GM23338 (cell line): ENCODE results near the gene SLC2A13. TPM values are rescaled to one million over a fixed set of nuclear protein-coding genes. Genes with fewer than 3 reads are reported as not detected.

ENCODE experiments used
- ATAC-seq: fragments of 200-7000 bp; cut with Tn5 transposase; 3 replicates; pipeline ENCODE4 v1.9.1; 2020
- DNase-seq: peaks from one replicate; pipeline ENCODE4 v3.0.0-alpha.2; 2015; ENCODE audit warnings: low spot score
- H2AFZ ChIP-seq: fragments of 200-600 bp; sonication (generic); 2 replicates; pipeline ENCODE4 v1.8.0; 2016; ENCODE audit warnings: antibody characterized with exemption, mild to moderate bottlenecking, moderate library complexity
- H3F3A ChIP-seq: fragments of 200-600 bp; sonication (generic); replicated peaks from 2 replicates; pipeline ENCODE4 v1.8.0; 2017; ENCODE audit warnings: antibody characterized with exemption, mixed run types, low read depth
- H3K27ac ChIP-seq: fragments of 200-600 bp; sonication (generic); 2 replicates; pipeline ENCODE4 v1.6.1; 2016; ENCODE audit warnings: low read depth
- H3K27me3 ChIP-seq: fragments of 200-600 bp; sonication (generic); 2 replicates; pipeline ENCODE4 v1.8.0; 2016; ENCODE audit warnings: mild to moderate bottlenecking, mixed run types, moderate library complexity; ENCODE audit not compliant: insufficient read depth
- H3K36me3 ChIP-seq: fragments of 200-600 bp; sonication (generic); 2 replicates; pipeline ENCODE4 v1.8.0; 2016; ENCODE audit warnings: mild to moderate bottlenecking; ENCODE audit not compliant: insufficient read depth
- H3K4me1 ChIP-seq: fragments of 200-600 bp; sonication (generic); 2 replicates; pipeline ENCODE4 v1.8.0; 2016; ENCODE audit warnings: mild to moderate bottlenecking, moderate library complexity; ENCODE audit not compliant: insufficient read depth
- H3K4me2 ChIP-seq: fragments of 200-600 bp; sonication (generic); 2 replicates; pipeline ENCODE4 v1.7.1; 2017; ENCODE audit warnings: mixed run types
- H3K4me3 ChIP-seq: fragments of 200-600 bp; sonication (generic); 2 replicates; pipeline ENCODE4 v1.6.1; 2016; ENCODE audit warnings: mixed run types
- H3K79me2 ChIP-seq: fragments of 200-600 bp; sonication (generic); replicated peaks from 2 replicates; pipeline ENCODE4 v1.8.0; 2017; ENCODE audit warnings: mild to moderate bottlenecking; ENCODE audit not compliant: insufficient read depth
- H3K9me2 ChIP-seq: fragments of 200-600 bp; sonication (generic); 2 replicates; pipeline ENCODE4 v1.8.0; 2017; ENCODE audit not compliant: insufficient read depth
- H4K20me1 ChIP-seq: fragments of 200-600 bp; sonication (generic); replicated peaks from 2 replicates; pipeline ENCODE4 v1.8.0; 2017; ENCODE audit warnings: mild to moderate bottlenecking; ENCODE audit not compliant: insufficient read depth
- H3K27ac Mint-ChIP-seq: 2 replicates; pipeline ENCODE4 v1.8.0; 2020; ENCODE audit warnings: inconsistent platforms, mild to moderate bottlenecking, moderate library complexity, mixed read lengths
- H3K27me3 Mint-ChIP-seq: 3 replicates; pipeline ENCODE4 v1.8.0; 2022; ENCODE audit warnings: low read depth, mild to moderate bottlenecking, moderate library complexity, mixed read lengths, inconsistent platforms; ENCODE audit not compliant: insufficient read depth, poor library complexity
- H3K36me3 Mint-ChIP-seq: 3 replicates; pipeline ENCODE4 v1.8.0; 2021; ENCODE audit warnings: low read depth, mild to moderate bottlenecking, inconsistent platforms, moderate library complexity, mixed read lengths
- H3K4me1 Mint-ChIP-seq: 3 replicates; pipeline ENCODE4 v1.8.0; 2020; ENCODE audit warnings: mild to moderate bottlenecking, inconsistent platforms, mixed read lengths
- H3K4me3 Mint-ChIP-seq: 3 replicates; pipeline ENCODE4 v1.8.0; 2021; ENCODE audit warnings: moderate library complexity, mild to moderate bottlenecking, inconsistent platforms, mixed read lengths
- H3K9me3 Mint-ChIP-seq: 3 replicates; pipeline ENCODE4 v1.8.0; 2020; ENCODE audit warnings: moderate library complexity, mild to moderate bottlenecking, inconsistent platforms, mixed read lengths
- CREB1 ChIP-seq: fragments of 250-450 bp; sonication (Bioruptor Pico); IDR thresholded peaks from 2 replicates; pipeline ENCODE4 v1.5.0; 2020; ENCODE audit warnings: low read depth, mild to moderate bottlenecking, moderate library complexity
- CTCF ChIP-seq, 2 experiments: fragments of 200-600 bp in 1 of 2; sonication (generic) in 1 of 2; conservative IDR thresholded peaks; 2 replicates each; pipeline versions ENCODE4 v1.5.1 to v1.6.1; 2016 to 2017; ENCODE audit warnings: antibody characterized with exemption in 2 of 2, low read depth in 2 of 2, mild to moderate bottlenecking in 2 of 2, moderate library complexity in 1 of 2
- ETS1 ChIP-seq: IDR thresholded peaks from 2 replicates; pipeline ENCODE4 v1.6.1; 2016; ENCODE audit warnings: antibody characterized with exemption
- EZH2 ChIP-seq: fragments of 200-600 bp; sonication (generic); IDR thresholded peaks from one replicate; pipeline ENCODE4 v1.8.0; 2017; ENCODE audit warnings: antibody characterized with exemption, mild to moderate bottlenecking, low read depth; ENCODE audit not compliant: unreplicated experiment
- EZH2phosphoT487 ChIP-seq: fragments of 200-600 bp; sonication (generic); IDR thresholded peaks from one replicate; pipeline ENCODE4 v1.8.1; 2018; ENCODE audit warnings: antibody characterized with exemption; ENCODE audit not compliant: unreplicated experiment
- JUNB ChIP-seq: IDR thresholded peaks from one replicate; pipeline ENCODE4 v1.6.1; 2016; ENCODE audit warnings: antibody characterized with exemption; ENCODE audit not compliant: unreplicated experiment
- NANOG ChIP-seq: IDR thresholded peaks from 2 replicates; pipeline ENCODE4 v1.6.1; 2016; ENCODE audit warnings: antibody characterized with exemption, borderline replicate concordance
- POLR2AphosphoS5 ChIP-seq: IDR thresholded peaks from 2 replicates; pipeline ENCODE4 v1.6.1; 2016; ENCODE audit warnings: antibody characterized with exemption, low read depth
- REST ChIP-seq: IDR thresholded peaks from one replicate; pipeline ENCODE4 v1.6.1; 2018; ENCODE audit warnings: antibody characterized with exemption; ENCODE audit not compliant: unreplicated experiment
- STAT1 ChIP-seq: IDR thresholded peaks from one replicate; pipeline ENCODE4 v1.6.1; 2016; ENCODE audit warnings: antibody characterized with exemption; ENCODE audit not compliant: unreplicated experiment
- ZNF331 ChIP-seq: fragments of 250-450 bp; sonication (Bioruptor Pico); IDR thresholded peaks from 2 replicates; pipeline ENCODE4 v1.5.0; 2020; ENCODE audit warnings: low read depth, mild to moderate bottlenecking, moderate library complexity
- ZNF462 ChIP-seq: fragments of 250-450 bp; sonication (Bioruptor Pico); IDR thresholded peaks from 2 replicates; pipeline ENCODE4 v1.5.0; 2020; ENCODE audit warnings: mild to moderate bottlenecking, moderate library complexity
- polyA plus RNA-seq: library from polyadenylated mRNA; unstranded; fragments of >200 nt; fragmentation: Nextera tagmentation; extraction: Ambion mirVana; gene quantifications from 2 replicates; pipeline ENCODE4 v1.2.1, GENCODE V29; 2016
- total RNA-seq: library from RNA; depleted of rRNA; stranded (reverse); fragments of >200 nt; shearing (Covaris generic); gene quantifications from 2 replicates; pipeline ENCODE4 v1.2.3, GENCODE V29; 2014

Gene SLC2A13
- total and polyA plus RNA-seq, 2 experiments from 2014 or later = 6.8 to 22.7 TPM

- no peaks in the 10 kb centered on the region for H3K9me3 Mint-ChIP-seq
- H3K36me3 Mint-ChIP-seq = no peaks in the 10 kb centered on the region
- no peaks in the 10 kb centered on the region for H3K4me1 ChIP-seq
- no peak overlapping the region for H3K27ac ChIP-seq
- no peak for DNase-seq
- H3K36me3 ChIP-seq = no peaks in the 10 kb centered on the region
- TF ChIP-seq NANOG = no peak
- TF ChIP-seq ETS1 = no peak
- no peak for TF ChIP-seq CTCF (conservative IDR thresholded peaks at IDR 0.05; ENCODE audit: low read depth in 2 of 2)
- TF ChIP-seq CREB1 = no peak
- no peak for TF ChIP-seq STAT1
- no peak for TF ChIP-seq ZNF331 (CRISPR knock-in tag)
- TF ChIP-seq ZNF462 (CRISPR knock-in tag) = no peak
- TF ChIP-seq JUNB = no peak
- no peak for TF ChIP-seq EZH2phosphoT487
- no peak for TF ChIP-seq EZH2
- no peak for TF ChIP-seq REST
- TF ChIP-seq POLR2AphosphoS5 = no peak
- H4K20me1 ChIP-seq = no peaks in the 10 kb centered on the region
- no peak overlapping the region for H3K4me2 ChIP-seq
- peaks cover 10% of the 10 kb centered on the region for H3K4me1 Mint-ChIP-seq
- no peak overlapping the region for H3K27ac Mint-ChIP-seq
- ATAC-seq = no peak
- no peak overlapping the region for H2AFZ ChIP-seq
- H3F3A ChIP-seq = no peaks in the 10 kb centered on the region
- peaks cover 2% of the 10 kb centered on the region for H3K27me3 Mint-ChIP-seq
- H3K4me3 Mint-ChIP-seq = no peak overlapping the region
- H3K4me3 ChIP-seq = no peak overlapping the region
- no peaks in the 10 kb centered on the region for H3K9me2 ChIP-seq
- no peaks in the 10 kb centered on the region for H3K27me3 ChIP-seq
- no peaks in the 10 kb centered on the region for H3K79me2 ChIP-seq
Measured at GRCh38 chr12:39915249-39915648, 190.6 kb downstream of the SLC2A13 start.
